Endodermal cell (in vitro differentiated cells): ENCODE results near the gene TPBGL. TPM values are rescaled to one million over a fixed set of nuclear protein-coding genes. Genes with fewer than 3 reads are reported as not detected.

Experiments
- DNase-seq: peaks from one replicate; pipeline ENCODE4 v3.0.0-alpha.2; 2017
- H3K27ac ChIP-seq: 2 replicates; pipeline ENCODE4 v1.5.1; 2013; ENCODE audit warnings: mild to moderate bottlenecking, low read depth, low read length, moderate library complexity
- H3K27me3 ChIP-seq: 2 replicates; pipeline ENCODE4 v1.6.1; 2013; ENCODE audit warnings: mild to moderate bottlenecking, low read length, moderate library complexity; ENCODE audit not compliant: insufficient read depth, control insufficient read depth, poor library complexity, severe bottlenecking
- H3K36me3 ChIP-seq: 2 replicates; pipeline ENCODE4 v1.7.0; 2013; ENCODE audit warnings: mild to moderate bottlenecking, low read length, moderate library complexity; ENCODE audit not compliant: control insufficient read depth, insufficient read depth
- H3K4me1 ChIP-seq: one replicate; pipeline ENCODE4 v1.7.0; 2013; ENCODE audit warnings: low read length; ENCODE audit not compliant: control insufficient read depth, insufficient read depth
- H3K4me3 ChIP-seq: 2 replicates; pipeline ENCODE4 v1.5.1; 2013; ENCODE audit warnings: mild to moderate bottlenecking, low read length, moderate library complexity
- H3K9ac ChIP-seq: 2 replicates; pipeline ENCODE4 v1.6.1; 2013; ENCODE audit warnings: mild to moderate bottlenecking, low read length, moderate library complexity; ENCODE audit not compliant: poor library complexity, severe bottlenecking; ENCODE audit errors: extremely low read depth
- H3K9me3 ChIP-seq: 2 replicates; pipeline ENCODE4 v1.6.1; 2013; ENCODE audit warnings: mild to moderate bottlenecking, low read length, moderate library complexity; ENCODE audit not compliant: control insufficient read depth
- H3K27ac Mint-ChIP-seq: 2 replicates; pipeline ENCODE4 v1.8.0; 2020; ENCODE audit warnings: mixed read lengths
- H3K27me3 Mint-ChIP-seq: 2 replicates; pipeline ENCODE4 v1.8.0; 2021; ENCODE audit warnings: mild to moderate bottlenecking, mixed read lengths; ENCODE audit not compliant: insufficient read depth
- H3K36me3 Mint-ChIP-seq: 2 replicates; pipeline ENCODE4 v1.8.0; 2020; ENCODE audit warnings: low read depth, mixed read lengths
- H3K4me1 Mint-ChIP-seq: 2 replicates; pipeline ENCODE4 v1.8.0; 2020; ENCODE audit warnings: mixed read lengths
- H3K4me3 Mint-ChIP-seq: 2 replicates; pipeline ENCODE4 v1.8.0; 2020; ENCODE audit warnings: mild to moderate bottlenecking, moderate library complexity, mixed read lengths
- H3K9me3 Mint-ChIP-seq: 2 replicates; pipeline ENCODE4 v1.8.0; 2020; ENCODE audit warnings: mild to moderate bottlenecking, mixed read lengths
- CTCF ChIP-seq: fragments of 200-600 bp; sonication (generic); conservative IDR thresholded peaks from 2 replicates; pipeline ENCODE4 v1.5.0; 2021; ENCODE audit warnings: antibody characterized with exemption, mild to moderate bottlenecking
- WGBS, 2 experiments: methylation state at CpG; one replicate each; pipeline versions ENCODE4 v1.1.5 to v1.1.7; 2013; ENCODE audit warnings: missing lambda C conversion rate in 2 of 2, mixed read lengths in 1 of 2; ENCODE audit not compliant: insufficient coverage in 1 of 2, insufficient read length in 1 of 2; 5-methylcytosine and 5-hydroxymethylcytosine counted together
- total RNA-seq, 2 donors: library from RNA; stranded (reverse); fragmentation: NEBNext Ultra II Directional in 1 of 2; extraction: Animal tissue kit (Norgen Biotek cat#: 25700) in 1 of 2; gene quantifications; 2 replicates in 1 of 2; 3 replicates in 1 of 2; pipeline ENCODE4 v1.2.1, GENCODE V29; 2021

TPBGL gene
- total RNA-seq, 2 donors from 2014 or later = 0.13 TPM; not detected in 1

GRCh38 chr11:75267171-75267970, 26.8 kb downstream of the TPBGL start:
- H3K27ac Mint-ChIP-seq = no peak overlapping the region
- no peak overlapping the region for H3K4me3 Mint-ChIP-seq
- WGBS, 2 experiments = 93 to 94% methylated on average over 20 to 27 of the region's 27 CpGs
- no peak for TF ChIP-seq CTCF
- no peaks in the 10 kb centered on the region for H3K27me3 ChIP-seq
- H3K27me3 Mint-ChIP-seq = no peaks in the 10 kb centered on the region
- H3K36me3 Mint-ChIP-seq = peaks cover 46% of the 10 kb centered on the region
- H3K4me1 Mint-ChIP-seq = peaks cover 3% of the 10 kb centered on the region
- H3K9me3 Mint-ChIP-seq = no peaks in the 10 kb centered on the region
- H3K9ac ChIP-seq = no peak overlapping the region
- H3K4me1 ChIP-seq = no peaks in the 10 kb centered on the region
- H3K36me3 ChIP-seq = peaks cover 53% of the 10 kb centered on the region
- DNase-seq = peak; percentile 63
- H3K27ac ChIP-seq = no peak overlapping the region
- H3K9me3 ChIP-seq = no peaks in the 10 kb centered on the region
- H3K4me3 ChIP-seq = no peak overlapping the region

GRCh38 chr11:75268626-75269366, 28.2 kb downstream of the TPBGL start:
- no peak overlapping the region for H3K27ac Mint-ChIP-seq
- no peak overlapping the region for H3K4me3 Mint-ChIP-seq
- peak; percentile 43 for DNase-seq

GRCh38 chr11:75269367-75269660, 28.7 kb downstream of the TPBGL start:
- no peak for TF ChIP-seq CTCF
- Histone ChIP-seq H3K36me3 (peaks cover 69% of the 10 kb centered on the region), H3K9me3 (no peaks in the 10 kb centered on the region), H3K27me3 (no peaks in the 10 kb centered on the region), H3K27ac (no peak overlapping the region), H3K4me3 (no peak overlapping the region), H3K4me1 (no peaks in the 10 kb centered on the region), H3K9ac (no peak overlapping the region)
- no peak overlapping the region for H3K4me3 Mint-ChIP-seq
- no peaks in the 10 kb centered on the region for H3K9me3 Mint-ChIP-seq
- H3K27me3 Mint-ChIP-seq = no peaks in the 10 kb centered on the region
- WGBS, 2 experiments = 96 to 100% methylated on average over 2 to 4 of the region's 4 CpGs
- H3K4me1 Mint-ChIP-seq = peaks cover 2% of the 10 kb centered on the region
- H3K27ac Mint-ChIP-seq = no peak overlapping the region
- peak; percentile 31 for DNase-seq
- peaks cover 62% of the 10 kb centered on the region for H3K36me3 Mint-ChIP-seq

More at GRCh38 chr11:75268626-75269366, 28.2 kb downstream of the TPBGL start:
- Mint-ChIP-seq H3K9me3 (no peaks in the 10 kb centered on the region), H3K27me3 (no peaks in the 10 kb centered on the region), H3K4me1 (peaks cover 2% of the 10 kb centered on the region), H3K36me3 (peaks cover 56% of the 10 kb centered on the region)
- TF ChIP-seq CTCF = no peak
- 96 to 99% methylated on average over 16 to 25 of the region's 25 CpGs for WGBS, 2 experiments
- Histone ChIP-seq H3K9me3 (no peaks in the 10 kb centered on the region), H3K27me3 (no peaks in the 10 kb centered on the region), H3K4me1 (no peaks in the 10 kb centered on the region), H3K4me3 (no peak overlapping the region), H3K27ac (no peak overlapping the region), H3K9ac (no peak overlapping the region), H3K36me3 (peaks cover 65% of the 10 kb centered on the region)
